Panc1 (cell line): ENCODE results near the gene FAM117A.

Source experiments
- POLR2AphosphoS5 ChIP-seq: IDR thresholded peaks from 2 replicates; pipeline ENCODE4 v1.6.1; 2012; ENCODE audit warnings: mild to moderate bottlenecking, low read depth, low read length, moderate library complexity
- TF ChIP-seq, protein P1 (sequence below): fragments of 450-650 bp; IDR thresholded peaks from 2 replicates; pipeline ENCODE4 v1.5.1; 2017; ENCODE audit warnings: mild to moderate bottlenecking

DNA sequence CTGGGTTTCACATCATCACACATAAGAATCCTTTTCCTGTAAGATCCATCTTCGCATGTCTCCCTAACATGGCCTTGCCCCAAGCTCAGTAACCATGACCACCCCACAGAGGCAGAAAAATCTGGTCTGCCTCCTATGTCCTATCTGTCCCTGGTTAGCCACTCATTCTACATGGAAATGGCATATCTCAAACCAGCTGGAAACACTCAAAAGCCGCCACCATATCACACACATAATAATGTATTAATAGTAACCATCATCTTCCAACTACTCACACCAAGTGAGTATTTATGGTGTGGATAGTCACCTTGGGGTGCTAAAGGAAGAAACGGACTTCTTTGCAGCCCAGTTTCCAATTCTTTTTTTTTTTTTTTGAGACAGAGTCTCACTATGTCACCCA lies 11.4 kb downstream of the FAM117A start:
- TF ChIP-seq POLR2AphosphoS5: no peak
- TF ChIP-seq, protein P1, sequence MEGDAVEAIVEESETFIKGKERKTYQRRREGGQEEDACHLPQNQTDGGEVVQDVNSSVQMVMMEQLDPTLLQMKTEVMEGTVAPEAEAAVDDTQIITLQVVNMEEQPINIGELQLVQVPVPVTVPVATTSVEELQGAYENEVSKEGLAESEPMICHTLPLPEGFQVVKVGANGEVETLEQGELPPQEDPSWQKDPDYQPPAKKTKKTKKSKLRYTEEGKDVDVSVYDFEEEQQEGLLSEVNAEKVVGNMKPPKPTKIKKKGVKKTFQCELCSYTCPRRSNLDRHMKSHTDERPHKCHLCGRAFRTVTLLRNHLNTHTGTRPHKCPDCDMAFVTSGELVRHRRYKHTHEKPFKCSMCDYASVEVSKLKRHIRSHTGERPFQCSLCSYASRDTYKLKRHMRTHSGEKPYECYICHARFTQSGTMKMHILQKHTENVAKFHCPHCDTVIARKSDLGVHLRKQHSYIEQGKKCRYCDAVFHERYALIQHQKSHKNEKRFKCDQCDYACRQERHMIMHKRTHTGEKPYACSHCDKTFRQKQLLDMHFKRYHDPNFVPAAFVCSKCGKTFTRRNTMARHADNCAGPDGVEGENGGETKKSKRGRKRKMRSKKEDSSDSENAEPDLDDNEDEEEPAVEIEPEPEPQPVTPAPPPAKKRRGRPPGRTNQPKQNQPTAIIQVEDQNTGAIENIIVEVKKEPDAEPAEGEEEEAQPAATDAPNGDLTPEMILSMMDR: no peak
